ENCODE measurements around the gene ZNF808. TPM values are rescaled to one million over a fixed set of nuclear protein-coding genes. Genes with fewer than 3 reads are reported as not detected.

Gene ZNF808
- total and polyA plus RNA-seq, 9 of the 15 experiments (the other 6 are each of a cell fraction or from before 2014, with no cell fraction given): 3.1 to 20.1 (median 10.9) TPM

DNA sequence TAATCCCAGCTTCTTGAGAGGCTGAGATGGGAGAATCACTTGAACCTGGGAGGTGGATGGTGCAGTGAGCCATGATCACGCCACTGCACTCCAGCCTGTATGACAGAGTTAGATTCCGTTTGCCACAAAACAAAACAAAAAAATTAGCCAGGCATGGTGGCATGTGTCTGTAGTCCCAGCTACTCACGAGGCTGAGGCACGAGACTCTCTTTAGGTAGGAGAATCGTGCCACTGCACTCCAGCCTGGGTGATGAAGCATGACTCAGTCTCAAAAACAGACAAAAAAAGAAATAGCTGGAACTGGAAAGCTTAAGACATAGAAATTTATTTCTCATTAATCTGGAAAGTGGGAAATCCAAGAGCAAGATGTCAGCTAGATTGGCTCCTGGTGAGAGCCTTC, 20.2 kb upstream of the ZNF808 start:
- BruUV-seq (replicated peaks): no TSS peak
- FAIRE-seq: no peak
- H3K27me3 ChIP-seq (ENCODE audit: control insufficient read depth in 2 of 2, insufficient read depth in 2 of 2, low read length in 2 of 2): no peaks in the 10 kb centered on the region
- CTCF ChIA-PET (ENCODE audit: low intra/inter-chr PET ratio): no interaction called here
- H3K27ac ChIP-seq (ENCODE audit: extremely low read depth, low read depth, low read length): no peak overlapping the region
- no peaks in the 10 kb centered on the region; a peak in 1 of 5 replicates for H3K4me1 ChIP-seq (replicated peaks in 1 of 2; ENCODE audit: control insufficient read depth in 2 of 2, insufficient read depth in 2 of 2, low read length in 2 of 2)
- ATAC-seq: no peak
- H3K9me3 ChIP-seq (replicated peaks; ENCODE audit: control insufficient read depth, insufficient read depth, low read depth, low read length): 0 out of 2 replicates have a peak, but pooled peaks cover 3% of the 10 kb centered on the region
- H2AFZ ChIP-seq (ENCODE audit: low read depth, low read length): no peak overlapping the region
- no peaks in the 10 kb centered on the region for H4K20me1 ChIP-seq (replicated peaks; ENCODE audit: control insufficient read depth, insufficient read depth, low read length)
- no peaks in the 10 kb centered on the region for H3K9me1 ChIP-seq (ENCODE audit: control insufficient read depth, insufficient read depth, low read length)
- no peak for DNase-seq (ENCODE audit: extremely low read depth in 1 of 4, low spot score in 3 of 4)
- in situ Hi-C loops (cut with MboI) (no loop called here), intact Hi-C loops (cut with micrococcal nuclease) (no loop called here)
- no peaks in the 10 kb centered on the region for H3K79me2 ChIP-seq (ENCODE audit: control insufficient read depth, insufficient read depth, low read length)
- H3K4me3 ChIP-seq: no peak overlapping the region
- POLR2A ChIA-PET: no interaction called here
- no peak overlapping the region for H3K4me2 ChIP-seq (ENCODE audit: insufficient read depth, low read length)
- TF ChIP-seq COPS2 (conservative IDR thresholded peaks at IDR 0.05): no peak
- no peak for TF ChIP-seq SOX6 (IDR thresholded peaks at IDR 0.05)
- no peak for TF ChIP-seq HOXB6 (CRISPR knock-in tag; IDR thresholded peaks at IDR 0.05; ENCODE audit: borderline replicate concordance)
- no peak for TF ChIP-seq HNRNPLL (IDR thresholded peaks at IDR 0.05; ENCODE audit: low read depth, low read length, poor library complexity, severe bottlenecking)
- TF ChIP-seq ZBTB5 (IDR thresholded peaks at IDR 0.05): no peak
- TF ChIP-seq CCAR2 (IDR thresholded peaks at IDR 0.05; ENCODE audit: low read depth, low read length): no peak
- TF ChIP-seq, protein P1, sequence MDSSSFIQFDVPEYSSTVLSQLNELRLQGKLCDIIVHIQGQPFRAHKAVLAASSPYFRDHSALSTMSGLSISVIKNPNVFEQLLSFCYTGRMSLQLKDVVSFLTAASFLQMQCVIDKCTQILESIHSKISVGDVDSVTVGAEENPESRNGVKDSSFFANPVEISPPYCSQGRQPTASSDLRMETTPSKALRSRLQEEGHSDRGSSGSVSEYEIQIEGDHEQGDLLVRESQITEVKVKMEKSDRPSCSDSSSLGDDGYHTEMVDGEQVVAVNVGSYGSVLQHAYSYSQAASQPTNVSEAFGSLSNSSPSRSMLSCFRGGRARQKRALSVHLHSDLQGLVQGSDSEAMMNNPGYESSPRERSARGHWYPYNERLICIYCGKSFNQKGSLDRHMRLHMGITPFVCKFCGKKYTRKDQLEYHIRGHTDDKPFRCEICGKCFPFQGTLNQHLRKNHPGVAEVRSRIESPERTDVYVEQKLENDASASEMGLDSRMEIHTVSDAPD (CRISPR knock-in tag; IDR thresholded peaks at IDR 0.05): no peak
- no peak for TF ChIP-seq ZNF76 (CRISPR knock-in tag; IDR thresholded peaks at IDR 0.05; ENCODE audit: borderline replicate concordance)
- no peak for TF ChIP-seq TCF7L2 (IDR thresholded peaks at IDR 0.05; ENCODE audit: low read depth, low read length)
- no peak for TF ChIP-seq CBFA2T3 (IDR thresholded peaks at IDR 0.05)
- no peak for TF ChIP-seq ETS2 (tag; IDR thresholded peaks at IDR 0.05; ENCODE audit: borderline replicate concordance, poor library complexity, severe bottlenecking)
- TF ChIP-seq PHF21A (IDR thresholded peaks at IDR 0.05; ENCODE audit: borderline replicate concordance, low read depth): no peak
- TF ChIP-seq NFXL1 (CRISPR knock-in tag; IDR thresholded peaks at IDR 0.05): no peak
- TF ChIP-seq ZBTB1 (CRISPR knock-in tag; IDR thresholded peaks at IDR 0.05; ENCODE audit: borderline replicate concordance, low read depth): no peak
- TF ChIP-seq RBBP5 (IDR thresholded peaks at IDR 0.05; ENCODE audit: borderline replicate concordance, insufficient read depth, low read length, poor library complexity, severe bottlenecking): no peak
- TF ChIP-seq KAT8 (IDR thresholded peaks at IDR 0.05; ENCODE audit: low read depth): no peak
- no peak for TF ChIP-seq NR4A1 (CRISPR knock-in tag; IDR thresholded peaks at IDR 0.05)
- no peak for TF ChIP-seq NR4A1 (tag; IDR thresholded peaks at IDR 0.05)
- no peak for TF ChIP-seq ZNF695 (CRISPR knock-in tag; IDR thresholded peaks at IDR 0.05)
- H3K36me3 ChIP-seq (ENCODE audit: control insufficient read depth, insufficient read depth, low read length): no peaks in the 10 kb centered on the region
- H3K9ac ChIP-seq (ENCODE audit: insufficient read depth in 1 of 2, low read depth in 2 of 2, low read length in 2 of 2): no peak overlapping the region
- 1% methylated on average over 5 of the region's 5 CpGs for WGBS (ENCODE audit: insufficient coverage, low coverage, missing lambda C conversion rate)
